ENCODE results near the gene PIWIL4.

The PIWIL4 gene

GRCh38 chr11:94567181-94567670, at the start of gene PIWIL4:
Gene PIWIL4, plus strand, starts transcription at chr11:94567368. Its CDS starts 151 bp downstream, at chr11:94567519.
- DNase-seq (ENCODE audit: low spot score), result no peak
- Histone ChIP-seq H3K27ac (no peak within 1 kb of the TSS), H3K4me3 (no peak within 1 kb of the TSS)
- TF ChIP-seq CTCF (IDR thresholded peaks at IDR 0.05), result no peak

- no peak overlapping the region for H3K4me3 ChIP-seq
- DNase-seq (ENCODE audit: low spot score), result no peak
- no peak for TF ChIP-seq CTCF (IDR thresholded peaks at IDR 0.05)
- H3K27ac ChIP-seq, result no peak overlapping the region
Observed at GRCh38 chr11:94518300-94518699, 48.9 kb upstream of the PIWIL4 start.

GRCh38 chr11:94519478-94520084, 47.6 kb upstream of the PIWIL4 start:
- peak; percentile 44 for TF ChIP-seq CTCF (IDR thresholded peaks at IDR 0.05)
- Histone ChIP-seq H3K27ac (no peak overlapping the region), H3K4me3 (peak overlapping the region; percentile 21)
- no peak for DNase-seq (ENCODE audit: low spot score)

- DNase-seq (ENCODE audit: low spot score), result no peak
- no peak overlapping the region for H3K4me3 ChIP-seq
- H3K27ac ChIP-seq, result no peak overlapping the region
- TF ChIP-seq CTCF (IDR thresholded peaks at IDR 0.05), result no peak
Observed at GRCh38 chr11:94521684-94522083, 45.5 kb upstream of the PIWIL4 start.

- no peak overlapping the region for H3K4me3 ChIP-seq
- TF ChIP-seq CTCF (IDR thresholded peaks at IDR 0.05), result no peak
- DNase-seq (ENCODE audit: low spot score), result no peak
- H3K27ac ChIP-seq, result no peak overlapping the region
Observed at GRCh38 chr11:94524341-94524740, 42.8 kb upstream of the PIWIL4 start.

DNA sequence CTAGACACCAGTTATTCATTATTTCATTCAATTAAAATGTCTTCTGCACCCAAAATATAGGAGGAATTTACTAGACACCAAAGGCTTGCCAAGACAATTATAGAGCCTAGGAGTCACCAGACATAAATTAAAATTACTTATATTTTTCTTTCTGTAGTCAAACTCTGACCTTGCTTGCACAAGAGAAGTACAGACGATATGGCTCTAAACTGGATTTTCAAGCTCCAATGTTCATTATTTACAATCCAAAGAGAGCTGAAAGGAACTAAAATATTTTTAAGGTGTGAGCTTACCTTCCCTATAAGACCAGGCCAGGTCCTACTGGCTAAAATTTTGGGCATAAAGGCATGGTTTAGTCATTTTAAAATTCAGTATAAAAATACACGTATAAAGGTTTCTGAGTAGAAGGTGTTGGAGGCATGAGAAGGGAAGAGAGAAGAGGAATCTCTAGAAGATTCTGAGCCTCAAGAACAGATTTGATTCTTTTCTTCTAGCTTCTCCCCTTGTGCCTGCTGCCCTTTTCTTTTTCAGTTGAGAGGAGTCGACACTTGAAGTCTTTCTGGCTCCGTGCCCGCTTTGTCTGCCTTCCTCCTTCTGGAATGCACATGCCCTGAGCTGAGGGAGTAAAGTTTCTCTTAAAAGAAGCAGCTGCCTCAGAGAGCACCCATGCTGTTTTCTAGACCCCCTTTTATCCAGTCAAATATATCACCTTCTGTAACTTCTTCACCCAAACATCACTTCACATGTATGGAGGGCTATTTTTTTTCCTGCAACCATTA, 41.4 kb upstream of the PIWIL4 start:
- no peak for TF ChIP-seq CTCF (IDR thresholded peaks at IDR 0.05)
- H3K4me3 ChIP-seq, result no peak overlapping the region
- no peak for DNase-seq (ENCODE audit: low spot score)
- no peak overlapping the region for H3K27ac ChIP-seq
